Measurements from ENCODE around the gene ATP11A.

- TF ChIP-seq CTCF (IDR thresholded peaks at IDR 0.05): no peak
- no peak for TF ChIP-seq POLR2A (IDR thresholded peaks at IDR 0.05)
Observed at GRCh38 chr13:112645327-112645914, 44.4 kb upstream of the ATP11A start.
